Spleen (tissue), 7 donors: ENCODE measurements around the gene PNPLA4.

Experiments
- POLR2AphosphoS5 ChIP-seq, 3 donors: sonication (generic); formaldehyde crosslinking; IDR thresholded peaks; one replicate each; pipeline ENCODE4 v1.5.1; 2017; ENCODE audit warnings: antibody characterized with exemption in 3 of 3
- TF ChIP-seq, protein P1 (sequence below), 11 experiments: fragments of 200-600 bp in 7 of 11; fragments of 450-650 bp in 4 of 11; sonication (generic) in 4 of 11; IDR thresholded peaks in 8 of 11; conservative IDR thresholded peaks in 3 of 11; 1 replicate in 7 of 11; 2 replicates in 4 of 11; pipeline versions ENCODE4 v1.4.0 to v1.8.0; 2016 to 2021; ENCODE audit warnings: antibody characterized with exemption in 11 of 11, inconsistent platforms in 4 of 11, mild to moderate bottlenecking in 1 of 11
- donor health status: DM: no; HTN: no; CAD: no; lungs with moderate emphysema.
- donor health status: DM: no; HTN: no; CAD: no.
- donor health status: DM: no; HTN: no; CAD: no.

DNA sequence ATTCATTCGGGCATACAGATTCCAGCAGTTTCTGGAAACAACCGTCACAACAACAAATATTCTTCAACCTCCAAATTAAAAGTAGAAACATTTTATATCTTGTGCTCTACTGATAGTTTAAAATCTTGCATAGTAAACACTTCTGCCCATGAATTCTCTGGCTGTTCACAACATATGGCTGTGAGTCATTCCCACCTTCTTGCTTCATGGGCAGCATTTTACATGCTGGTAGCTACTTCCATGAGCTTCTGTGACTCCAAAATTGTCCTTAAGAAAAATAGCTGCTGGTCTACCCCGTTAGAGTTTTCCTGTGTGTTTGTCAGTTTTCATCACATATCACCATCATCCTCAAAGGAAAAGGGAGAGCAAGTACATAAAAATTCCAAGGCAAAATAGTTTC is 22.7 kb downstream of the PNPLA4 start:
- TF ChIP-seq, protein P1, sequence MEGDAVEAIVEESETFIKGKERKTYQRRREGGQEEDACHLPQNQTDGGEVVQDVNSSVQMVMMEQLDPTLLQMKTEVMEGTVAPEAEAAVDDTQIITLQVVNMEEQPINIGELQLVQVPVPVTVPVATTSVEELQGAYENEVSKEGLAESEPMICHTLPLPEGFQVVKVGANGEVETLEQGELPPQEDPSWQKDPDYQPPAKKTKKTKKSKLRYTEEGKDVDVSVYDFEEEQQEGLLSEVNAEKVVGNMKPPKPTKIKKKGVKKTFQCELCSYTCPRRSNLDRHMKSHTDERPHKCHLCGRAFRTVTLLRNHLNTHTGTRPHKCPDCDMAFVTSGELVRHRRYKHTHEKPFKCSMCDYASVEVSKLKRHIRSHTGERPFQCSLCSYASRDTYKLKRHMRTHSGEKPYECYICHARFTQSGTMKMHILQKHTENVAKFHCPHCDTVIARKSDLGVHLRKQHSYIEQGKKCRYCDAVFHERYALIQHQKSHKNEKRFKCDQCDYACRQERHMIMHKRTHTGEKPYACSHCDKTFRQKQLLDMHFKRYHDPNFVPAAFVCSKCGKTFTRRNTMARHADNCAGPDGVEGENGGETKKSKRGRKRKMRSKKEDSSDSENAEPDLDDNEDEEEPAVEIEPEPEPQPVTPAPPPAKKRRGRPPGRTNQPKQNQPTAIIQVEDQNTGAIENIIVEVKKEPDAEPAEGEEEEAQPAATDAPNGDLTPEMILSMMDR (IDR thresholded peaks at IDR 0.05 in 8 of 11, conservative IDR thresholded peaks at IDR 0.05 in 3 of 11) = no peak
- no peak for TF ChIP-seq POLR2AphosphoS5 (IDR thresholded peaks at IDR 0.05)
